ENCODE data around the gene MUTYH. TPM values are rescaled to one million over a fixed set of nuclear protein-coding genes. Genes with fewer than 3 reads are reported as not detected.

The MUTYH gene
- total and polyA plus RNA-seq, 2 of the 8 experiments (the other 6 are each of a cell fraction or from before 2014, with no cell fraction given): 51.9 to 65.7 TPM

- no peak overlapping the region for H4K5ac ChIP-seq (ENCODE audit: insufficient read length, low read depth, low read length)
- H3K23me2 ChIP-seq (ENCODE audit: low read depth, low read length): peaks cover 7% of the 10 kb centered on the region
- POLR2A ChIA-PET (ENCODE audit: partially characterized antibody): interaction anchor here (0.9 to 21.4 kb wide), 7 partner anchors 11 to 330 kb away, joined by 3 to 472 read pairs (median 4); partner anchors contain the start of gene HPDL
- no peak overlapping the region for H4K8ac ChIP-seq (ENCODE audit: extremely low read depth, insufficient read depth, low read length)
- no peak overlapping the region for H3K27ac ChIP-seq (ENCODE audit: low read depth, low read length)
- H2BK12ac ChIP-seq (ENCODE audit: low read depth, low read length): no peak overlapping the region
- H3K27me3 ChIP-seq (replicated peaks in 1 of 4; ENCODE audit: control insufficient read depth in 3 of 4, extremely low read depth in 1 of 4, insufficient read depth in 3 of 4, low read length in 3 of 4): no peaks in the 10 kb centered on the region
- no peak overlapping the region for H3K14ac ChIP-seq (ENCODE audit: insufficient read length)
- H3K4me3 ChIP-seq (ENCODE audit: extremely low read depth in 1 of 4, insufficient read depth in 2 of 4, low read depth in 3 of 4, low read length in 4 of 4): no peak overlapping the region
- no peak overlapping the region for H3K18ac ChIP-seq (ENCODE audit: extremely low read depth, low read length)
- no peak overlapping the region for H2BK15ac ChIP-seq (ENCODE audit: low read length)
- peaks cover 7% of the 10 kb centered on the region for H3K79me1 ChIP-seq (ENCODE audit: low read depth, low read length)
- no peak overlapping the region for H2BK20ac ChIP-seq (ENCODE audit: low read length)
- H3K79me2 ChIP-seq (ENCODE audit: control insufficient read depth in 1 of 2, insufficient read depth in 2 of 2, low read length in 2 of 2): peaks cover 0 to 18% of the 10 kb centered on the region in 2 experiments; a peak in 3 of 4 replicates
- H3K9ac ChIP-seq (replicated peaks in 1 of 4; ENCODE audit: extremely low read depth in 1 of 4, low read depth in 3 of 4, low read length in 3 of 4): no peak overlapping the region
- TF ChIP-seq POLR2AphosphoS5 (IDR thresholded peaks at IDR 0.05; ENCODE audit: low read depth, low read length): peak; percentile 52; the same call in 1 of the 2 replicates
- no peak for TF ChIP-seq POLR2A (IDR thresholded peaks at IDR 0.05; ENCODE audit: control extremely low read depth in 1 of 2, low read depth in 2 of 2, low read length in 2 of 2)
- CTCF ChIA-PET (ENCODE audit: partially characterized antibody): interaction anchor here (9.0 to 13.4 kb wide), 2 partner anchors 14 to 149 kb away, joined by 54 to 139 read pairs; no protein-coding TSS in a partner anchor
- no peak overlapping the region for H2BK5ac ChIP-seq (ENCODE audit: low read depth, low read length)
- 77% methylated on average over 2 of the region's 2 CpGs; no CpG with 5 or more reads in 1 of the 2 experiments for WGBS, 2 experiments (ENCODE audit: extremely low coverage in 1 of 2, insufficient coverage in 1 of 2, insufficient read length in 1 of 2, insufficient replicate concordance in 2 of 2, low coverage in 1 of 2, low lambda C conversion rate in 2 of 2, missing lambda C conversion rate in 1 of 2)
- H3K4me1 ChIP-seq (replicated peaks in 1 of 4; ENCODE audit: control insufficient read depth in 3 of 4, insufficient read depth in 4 of 4, low read length in 3 of 4): peaks cover 0 to 8% (median 5%) of the 10 kb centered on the region in 4 experiments; a peak in 5 of 7 replicates
- H3K56ac ChIP-seq (replicated peaks; ENCODE audit: insufficient read length, low read depth, low read length): no peak overlapping the region
- no peak overlapping the region for H3K23ac ChIP-seq (ENCODE audit: insufficient read length)
- FAIRE-seq (no peak), DNase-seq (ENCODE audit: low read depth in 1 of 2, low spot score in 2 of 2) (no peak)
- no peak overlapping the region for H3K4me2 ChIP-seq (ENCODE audit: insufficient read depth in 1 of 2, low read depth in 2 of 2, low read length in 2 of 2)
- no peak overlapping the region for H2BK120ac ChIP-seq (replicated peaks; ENCODE audit: low read depth, low read length)
- no peak overlapping the region for H3K4ac ChIP-seq (replicated peaks; ENCODE audit: insufficient read length, low read depth, low read length)
- H4K20me1 ChIP-seq (replicated peaks in 1 of 2; ENCODE audit: control insufficient read depth in 1 of 2, insufficient read depth in 2 of 2, low read length in 2 of 2): peaks cover 0 to 2% of the 10 kb centered on the region in 2 experiments
- no peaks in the 10 kb centered on the region for H3K9me3 ChIP-seq (ENCODE audit: insufficient read depth in 2 of 2, low read depth in 1 of 2, low read length in 1 of 2)
- H2AFZ ChIP-seq (ENCODE audit: low read length): no peak overlapping the region
- no peak overlapping the region for H4K91ac ChIP-seq (replicated peaks; ENCODE audit: insufficient read length, low read length)
- H2AK5ac ChIP-seq (ENCODE audit: low read depth, low read length): no peak overlapping the region
- H3K36me3 ChIP-seq (ENCODE audit: control insufficient read depth in 2 of 4, insufficient read depth in 4 of 4, low read length in 3 of 4): peaks cover 15 to 44% (median 34%) of the 10 kb centered on the region in 4 experiments; a peak in 7 of 8 replicates
These were observed 4.3 kb upstream of the MUTYH start for GRCh38 chr1:45344499-45344898.
